Activated CD4-positive, alpha-beta T cell treated with anti-CD3 and anti-CD28 coated beads for 1 hour (primary cell): ENCODE measurements around the gene ERVMER34-1.

Source experiments
- DNase-seq: peaks from one replicate; pipeline ENCODE4 v3.0.0-alpha.2; 2020

The ERVMER34-1 gene

DNA sequence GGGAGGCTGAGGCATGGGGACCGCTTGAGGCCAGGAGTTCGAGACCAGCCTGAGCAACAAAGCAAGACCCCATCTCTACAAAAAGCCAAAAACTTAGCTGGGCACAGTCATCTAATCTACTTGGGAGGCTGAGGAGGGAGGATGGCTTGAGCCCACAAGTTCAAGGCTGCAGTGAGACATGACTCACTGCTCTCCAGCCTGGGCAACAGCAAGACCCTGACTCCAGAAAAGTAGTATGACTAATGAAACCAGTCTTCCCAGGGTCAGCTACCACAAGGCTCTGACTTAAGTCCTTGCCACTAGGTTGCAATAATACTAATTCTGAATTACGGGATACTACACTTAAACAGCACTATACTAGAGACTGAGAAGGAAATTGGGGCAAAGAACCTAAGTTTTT lies 33.1 kb downstream of the ERVMER34-1 start:
- DNase-seq = no peak

DNA sequence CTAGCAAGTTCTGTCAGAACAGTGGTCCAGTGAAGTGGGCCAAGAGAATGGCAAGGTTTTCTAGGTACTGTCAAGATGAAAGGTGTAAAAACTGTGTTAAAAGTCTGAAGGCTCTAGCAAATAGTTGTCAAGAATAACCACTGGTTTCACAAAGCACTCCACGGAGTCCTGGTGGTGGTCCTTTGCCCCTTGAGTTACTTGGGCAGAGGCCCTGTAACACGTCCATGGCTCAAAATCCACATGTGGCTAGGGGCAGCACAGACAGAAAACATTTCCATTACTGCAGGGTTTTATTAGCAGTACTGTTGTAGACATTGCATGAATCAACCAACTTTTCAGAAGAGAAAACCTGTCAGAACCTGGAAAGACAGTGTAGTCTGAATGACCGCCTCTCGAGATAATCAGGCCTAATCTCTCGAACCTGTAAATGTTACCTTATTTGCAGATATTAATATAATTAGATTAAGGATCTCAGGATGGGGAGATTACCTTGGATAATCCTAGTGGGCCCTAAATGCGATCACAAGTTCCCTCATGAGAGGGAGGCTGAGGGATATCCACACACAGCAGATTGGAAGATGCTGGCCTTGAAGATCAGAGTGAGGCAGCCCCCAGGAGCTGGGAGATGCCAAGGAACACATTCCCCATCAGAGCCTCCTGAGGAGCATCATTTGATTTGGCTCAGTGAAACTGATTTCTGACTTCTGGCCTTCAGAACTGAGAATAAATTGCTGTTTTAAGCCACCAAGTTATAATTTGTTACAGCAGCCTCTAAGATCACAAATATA lies 34.7 kb downstream of the ERVMER34-1 start:
- DNase-seq = no peak

DNA sequence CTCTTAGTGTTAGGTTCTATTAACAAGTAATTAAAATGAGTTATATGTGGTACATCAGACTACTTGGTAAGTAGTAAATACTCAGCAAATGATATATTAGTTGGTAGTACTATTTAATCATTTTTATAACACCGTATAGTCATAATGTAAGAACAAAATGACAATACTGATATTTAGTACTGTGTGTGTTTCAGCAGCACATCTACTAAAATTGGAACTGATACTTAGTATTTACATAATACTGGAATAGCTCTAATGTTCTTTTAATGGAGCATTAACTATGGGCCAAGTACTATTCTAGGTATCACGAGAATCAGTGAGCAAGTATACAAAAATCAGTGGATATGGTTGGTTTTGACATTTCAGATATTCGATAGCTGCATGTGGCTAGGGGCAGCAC lies 35.3 kb downstream of the ERVMER34-1 start:
- DNase-seq = no peak

DNA sequence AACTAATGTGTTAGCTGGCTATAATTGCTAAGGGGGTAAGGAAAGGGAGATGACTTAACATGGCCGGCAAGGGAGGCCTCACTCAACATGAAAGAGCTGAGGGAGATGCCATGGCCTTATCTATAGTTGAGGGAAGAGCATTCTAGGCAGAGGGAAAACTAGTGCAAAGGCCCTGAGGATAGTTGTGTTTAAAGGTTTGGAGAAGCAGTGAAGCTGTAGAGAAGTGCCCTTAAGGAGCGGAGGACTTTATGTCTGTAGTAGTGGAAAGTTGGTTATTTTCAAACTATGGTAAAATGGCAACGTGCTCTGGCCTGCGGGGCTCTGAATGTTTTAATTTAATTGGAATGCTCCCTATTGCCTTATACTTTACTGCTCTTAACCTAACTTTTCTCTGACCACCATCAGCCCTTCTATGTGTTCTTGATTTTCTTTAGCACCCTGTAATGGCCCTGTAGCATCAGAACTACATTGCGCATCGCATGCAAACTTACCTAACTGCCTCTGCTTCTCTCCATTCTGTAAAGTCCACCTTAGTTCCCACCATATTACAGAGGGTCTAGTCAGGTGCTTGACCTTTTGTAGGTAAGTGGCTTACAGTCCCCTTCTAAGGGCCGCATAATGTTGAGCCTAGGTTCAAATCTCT lies 35.8 kb downstream of the ERVMER34-1 start:
- no peak for DNase-seq

DNA sequence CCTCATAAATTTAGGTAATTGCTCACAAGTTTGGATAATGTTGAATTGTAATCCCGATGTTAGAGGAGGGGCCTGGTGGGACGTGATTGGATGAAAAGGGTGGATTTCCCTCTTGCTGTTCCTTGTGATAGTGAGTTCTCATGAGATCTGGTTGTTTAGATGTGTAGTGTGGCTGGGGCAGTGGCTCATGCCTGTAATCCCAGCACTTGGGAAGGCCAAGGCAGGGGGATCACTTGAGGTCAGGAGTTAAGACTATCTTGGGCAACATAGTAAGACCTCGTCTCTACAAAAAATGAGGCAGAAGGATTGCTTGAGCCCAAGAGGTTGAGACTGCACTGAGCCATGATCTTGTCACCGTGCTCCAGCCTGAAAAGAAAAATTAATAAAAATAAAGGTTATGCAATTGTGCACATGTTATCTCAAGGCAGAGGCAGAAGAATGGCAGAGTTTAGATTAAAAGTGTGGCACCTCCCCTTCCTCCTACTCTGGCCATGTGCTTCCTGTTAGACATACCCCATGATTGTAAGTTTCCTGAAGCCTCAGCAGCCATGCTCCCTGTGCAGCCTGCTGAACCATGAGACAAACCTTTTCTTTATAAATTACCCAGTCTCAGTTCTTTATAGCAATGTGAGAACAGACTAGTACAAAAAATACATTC lies 36.5 kb downstream of the ERVMER34-1 start:
- DNase-seq = no peak

DNA sequence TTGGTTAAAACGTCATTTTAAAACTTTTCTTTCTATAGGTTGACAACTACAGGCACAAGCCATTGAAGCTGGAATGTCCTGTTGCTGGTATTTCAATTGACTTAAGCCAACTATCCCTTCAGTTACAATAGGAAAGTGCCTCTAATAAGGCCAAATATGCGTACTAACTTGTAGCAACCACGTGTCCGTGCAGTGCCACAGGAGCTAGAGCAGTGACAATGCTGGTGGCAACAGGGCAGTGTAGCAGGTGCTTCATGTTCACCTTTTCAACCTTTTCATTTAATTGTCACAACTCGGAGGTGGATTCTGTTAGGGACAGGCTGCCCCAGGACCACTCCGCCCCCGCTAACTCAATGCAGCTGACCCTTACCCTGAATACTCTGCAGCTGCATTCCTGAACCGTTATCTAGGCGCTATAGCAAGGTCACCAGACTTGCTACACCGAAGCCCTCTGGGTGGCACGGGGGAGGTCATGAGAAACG lies 37.7 kb downstream of the ERVMER34-1 start:
- DNase-seq = no peak

DNA sequence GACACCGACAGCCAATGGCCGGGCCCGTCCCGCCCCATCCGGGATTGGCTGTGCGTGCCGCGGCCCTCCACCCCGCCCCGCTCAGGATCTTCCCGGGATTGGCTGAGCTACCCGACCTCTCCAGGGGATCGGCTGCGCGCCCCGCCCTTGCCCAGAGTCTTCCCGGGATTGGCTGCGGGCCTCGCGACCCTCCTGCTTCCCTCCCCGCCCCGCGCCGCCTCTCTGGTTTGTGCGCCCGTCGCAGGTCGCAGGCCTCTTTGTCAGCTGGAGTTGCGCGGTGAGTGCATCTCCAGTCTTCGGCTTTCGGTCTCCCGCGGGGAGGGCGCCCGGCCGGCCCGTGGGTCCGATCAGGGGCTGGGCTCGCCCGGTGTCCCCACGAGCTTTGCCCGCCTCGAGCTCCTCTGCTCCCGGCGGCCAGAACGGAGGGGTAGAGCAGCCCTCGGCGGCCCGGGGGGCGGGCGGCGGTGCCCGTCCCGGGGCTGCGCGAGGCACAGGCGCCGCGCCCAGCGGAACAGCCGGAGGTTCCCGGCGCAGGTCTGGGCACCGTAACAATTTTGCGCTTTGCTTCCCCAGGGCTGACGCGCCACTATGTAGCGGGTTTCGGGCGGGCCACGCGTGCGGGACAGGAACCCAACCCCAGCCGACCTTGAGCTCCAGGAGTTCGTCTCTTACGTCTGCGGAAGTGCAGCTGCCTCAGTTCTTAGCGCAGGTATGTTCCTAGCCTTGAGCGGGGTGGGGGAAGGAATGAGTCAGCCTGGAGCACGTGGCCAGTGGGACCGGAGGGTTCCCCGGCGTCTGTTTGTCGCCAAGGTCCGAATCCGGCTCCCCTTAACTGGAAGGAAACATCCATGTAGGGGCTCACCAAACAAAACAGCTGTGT lies 38.7 kb downstream of the ERVMER34-1 start:
- peak; percentile 89 for DNase-seq

DNA sequence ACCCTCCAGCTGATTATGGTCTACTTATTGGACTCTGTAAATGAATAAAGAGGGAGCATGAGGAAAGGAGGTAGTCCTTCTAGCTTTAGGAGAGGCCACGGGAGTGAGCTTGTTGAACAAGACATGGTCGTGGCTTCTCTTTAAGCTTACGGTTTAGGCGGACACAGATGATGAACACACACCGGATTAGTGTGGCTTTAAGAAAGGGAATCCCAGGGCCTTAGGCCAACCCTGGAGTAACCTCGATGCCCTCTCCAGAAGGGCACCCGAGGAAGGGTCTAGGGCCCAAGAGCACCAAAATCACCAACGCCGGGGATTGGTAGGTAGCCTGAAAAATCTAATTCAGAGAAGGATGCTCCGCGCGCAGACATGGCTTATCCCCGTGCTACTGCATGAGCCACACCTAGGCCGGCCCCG lies 39.4 kb downstream of the ERVMER34-1 start:
- no peak for DNase-seq

DNA sequence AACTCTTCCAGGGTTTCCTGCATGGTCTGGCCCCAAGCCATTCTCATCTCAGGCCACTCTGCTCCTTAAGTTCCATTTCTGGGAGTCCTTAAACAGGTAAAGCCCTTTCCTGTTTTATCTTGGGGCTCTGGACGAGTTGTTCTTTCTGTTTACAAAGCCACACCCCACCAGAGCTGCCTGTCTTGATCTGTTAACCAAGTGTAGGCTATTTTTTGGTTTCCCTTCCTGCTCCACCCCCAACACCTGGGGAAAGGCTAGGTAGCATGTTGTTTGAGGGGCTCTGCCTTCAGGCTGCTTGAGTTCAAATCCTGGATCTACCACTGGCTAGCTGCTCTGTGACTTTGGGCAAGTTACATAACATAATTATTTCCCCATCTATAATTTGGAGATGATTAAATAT lies 40.0 kb downstream of the ERVMER34-1 start:
- DNase-seq = no peak

DNA sequence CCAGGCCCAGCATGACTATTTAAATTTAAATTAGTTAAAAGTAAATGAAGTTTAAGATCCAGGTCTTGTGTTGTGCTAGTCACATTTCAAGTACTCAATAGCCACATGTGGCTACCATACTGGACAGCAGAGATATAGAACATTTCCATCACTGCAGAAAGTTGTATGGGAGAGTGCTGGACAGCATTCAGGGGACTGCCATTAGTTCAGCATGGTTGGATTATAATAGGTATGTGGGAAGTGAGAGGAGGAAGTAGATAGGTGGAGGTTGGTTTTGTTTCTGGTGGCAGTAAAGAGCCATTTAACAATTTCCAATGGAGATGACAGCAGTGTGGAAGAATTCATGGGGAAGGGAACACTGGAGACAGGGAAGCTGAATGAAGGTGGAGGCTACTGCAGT lies 42.1 kb downstream of the ERVMER34-1 start:
- DNase-seq = no peak

DNA sequence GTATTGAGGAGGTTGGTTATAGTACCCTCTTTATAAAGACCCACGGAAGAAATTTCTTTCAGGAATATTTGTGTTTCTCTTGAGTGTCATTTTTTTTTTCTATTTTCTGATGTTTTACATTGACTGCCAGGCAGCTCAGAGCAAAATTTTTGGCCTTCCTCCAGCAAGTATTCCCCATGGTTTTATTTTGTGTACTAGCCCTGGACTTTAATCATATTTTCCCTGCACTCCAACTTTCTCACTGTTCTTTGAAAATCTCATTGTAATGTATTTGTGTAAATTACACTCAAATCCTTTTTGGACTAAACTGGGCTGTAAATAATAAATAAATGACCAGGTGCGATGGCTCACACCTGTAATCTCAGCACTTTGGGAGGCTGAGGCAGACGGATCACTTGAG lies 46.6 kb downstream of the ERVMER34-1 start:
- DNase-seq = no peak

DNA sequence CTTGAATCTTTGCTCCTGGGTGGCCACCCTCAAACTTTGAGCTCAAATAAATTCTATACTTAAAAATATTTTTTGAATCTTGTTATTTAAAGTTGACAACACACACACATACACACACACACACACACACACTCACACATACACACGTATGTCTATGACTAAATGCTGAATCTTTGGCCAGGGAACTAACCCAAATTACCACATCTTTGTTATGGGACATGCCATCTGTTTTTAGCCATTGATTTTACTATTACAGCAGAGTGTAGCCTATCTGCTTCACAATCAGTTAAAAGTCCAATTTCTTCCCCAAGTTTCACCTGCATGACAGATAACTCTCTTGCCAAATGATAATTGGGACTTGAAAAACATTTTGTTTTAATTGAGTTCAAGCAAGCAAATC lies 47.1 kb downstream of the ERVMER34-1 start:
- DNase-seq = no peak

DNA sequence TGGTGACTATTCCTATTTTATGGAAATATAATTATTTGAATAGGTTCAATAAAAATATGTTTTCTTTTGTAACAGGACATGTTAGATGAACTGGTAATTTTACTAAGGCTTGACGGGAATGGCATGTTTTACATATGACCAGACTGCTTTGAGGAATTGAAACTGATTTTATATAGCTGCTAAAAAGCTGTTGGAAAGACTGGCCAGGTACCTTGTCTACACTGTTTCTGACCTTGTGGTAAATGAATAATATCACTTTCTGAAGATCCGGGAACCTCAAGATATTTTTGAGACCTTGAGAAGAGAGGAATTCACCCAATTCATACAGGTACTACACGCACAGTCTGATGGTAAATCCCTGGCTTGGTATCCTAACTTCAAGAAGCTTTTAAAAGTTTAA lies 50.0 kb downstream of the ERVMER34-1 start:
- DNase-seq = no peak

DNA sequence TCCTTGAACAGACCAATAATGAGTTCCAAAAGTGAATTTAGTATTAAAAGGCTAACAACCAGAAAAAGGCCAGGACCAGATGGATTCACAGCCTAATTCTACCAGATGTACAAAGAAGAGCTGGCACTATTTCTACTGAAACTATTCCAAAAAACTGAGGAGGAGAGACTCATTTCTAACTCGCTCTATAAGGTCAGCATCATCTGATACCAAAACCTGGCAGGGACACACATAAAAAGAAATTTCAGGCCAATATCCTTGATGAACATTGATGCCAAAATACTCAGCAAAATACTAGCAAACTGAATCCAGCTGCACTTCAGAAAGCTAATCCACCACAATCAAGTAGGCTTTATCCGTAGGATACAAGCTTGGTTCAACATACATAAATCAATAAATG lies 56.3 kb downstream of the ERVMER34-1 start:
- no peak for DNase-seq

DNA sequence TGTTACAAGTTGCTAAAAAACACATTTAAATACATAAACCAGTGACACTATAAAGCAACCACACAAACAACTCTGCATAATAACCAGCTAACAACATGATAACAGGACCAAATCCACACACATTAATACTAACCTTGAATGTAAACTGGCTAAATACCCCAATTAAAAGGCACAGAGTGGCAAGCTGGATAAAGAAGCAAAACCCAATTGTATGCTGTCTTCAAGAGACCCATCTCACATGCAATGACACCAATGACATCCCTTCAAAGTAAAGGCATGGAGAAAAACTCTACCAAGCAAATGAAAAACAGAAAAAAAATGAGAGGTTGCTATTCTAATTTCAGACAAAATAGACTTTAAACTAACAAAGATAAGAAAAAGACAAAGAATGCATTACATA lies 57.7 kb downstream of the ERVMER34-1 start:
- DNase-seq = no peak
